ENCODE measurements around the gene MYO1D.

Gene MYO1D

GRCh38 chr17:32609884-32610650 is 266.9 kb downstream of the MYO1D start:
- Histone ChIP-seq H3K4me3 (ENCODE audit: low read length) (no peak overlapping the region), H2AFZ (ENCODE audit: low read length) (no peak overlapping the region), H3K4me1 (ENCODE audit: low read length) (no peaks in the 10 kb centered on the region), H3K9me3 (replicated peaks; ENCODE audit: insufficient read depth, low read length) (no peaks in the 10 kb centered on the region), H3K27ac (ENCODE audit: low read length) (no peak overlapping the region), H3F3A (ENCODE audit: insufficient read depth, low read length) (no peaks in the 10 kb centered on the region), H3K79me2 (ENCODE audit: low read length) (no peaks in the 10 kb centered on the region), H3K27me3 (replicated peaks; ENCODE audit: insufficient read depth, low read length) (no peaks in the 10 kb centered on the region), H3K9me2 (replicated peaks; ENCODE audit: insufficient read depth, low read length) (no peaks in the 10 kb centered on the region), H3K9ac (ENCODE audit: low read length) (no peak overlapping the region), H4K20me1 (ENCODE audit: insufficient read depth, low read length) (no peaks in the 10 kb centered on the region), H3K4me2 (ENCODE audit: low read depth, low read length) (no peak overlapping the region), H3K36me3 (replicated peaks; ENCODE audit: insufficient read depth, low read length) (no peaks in the 10 kb centered on the region)
- no peak for DNase-seq
- no peak for TF ChIP-seq CTCF (IDR thresholded peaks at IDR 0.05; ENCODE audit: low read length)
- no peak for TF ChIP-seq EZH2 (optimal IDR thresholded peaks at IDR 0.05; ENCODE audit: low read depth, low read length)
- no peak for TF ChIP-seq EZH2phosphoT487 (IDR thresholded peaks at IDR 0.05; ENCODE audit: low read length)

GRCh38 chr17:32609085-32609484 is 267.8 kb downstream of the MYO1D start:
- DNase-seq: peak; percentile 19
- Histone ChIP-seq H3K27me3 (replicated peaks; ENCODE audit: insufficient read depth, low read length) (no peaks in the 10 kb centered on the region), H3K4me3 (ENCODE audit: low read length) (no peak overlapping the region), H3F3A (ENCODE audit: insufficient read depth, low read length) (no peaks in the 10 kb centered on the region), H3K9ac (ENCODE audit: low read length) (no peak overlapping the region), H4K20me1 (ENCODE audit: insufficient read depth, low read length) (no peaks in the 10 kb centered on the region), H2AFZ (ENCODE audit: low read length) (no peak overlapping the region), H3K9me3 (replicated peaks; ENCODE audit: insufficient read depth, low read length) (no peaks in the 10 kb centered on the region), H3K4me1 (ENCODE audit: low read length) (no peaks in the 10 kb centered on the region), H3K4me2 (ENCODE audit: low read depth, low read length) (no peak overlapping the region), H3K79me2 (ENCODE audit: low read length) (no peaks in the 10 kb centered on the region), H3K36me3 (replicated peaks; ENCODE audit: insufficient read depth, low read length) (no peaks in the 10 kb centered on the region), H3K27ac (ENCODE audit: low read length) (no peak overlapping the region), H3K9me2 (replicated peaks; ENCODE audit: insufficient read depth, low read length) (no peaks in the 10 kb centered on the region)
- TF ChIP-seq EZH2phosphoT487 (IDR thresholded peaks at IDR 0.05; ENCODE audit: low read length) (no peak), CTCF (IDR thresholded peaks at IDR 0.05; ENCODE audit: low read length) (peak; percentile 30)

GRCh38 chr17:32608267-32608666 is 268.7 kb downstream of the MYO1D start:
- Histone ChIP-seq H3K36me3 (replicated peaks; ENCODE audit: insufficient read depth, low read length) (no peaks in the 10 kb centered on the region), H3K4me2 (ENCODE audit: low read depth, low read length) (no peak overlapping the region), H3K4me3 (ENCODE audit: low read length) (no peak overlapping the region), H4K20me1 (ENCODE audit: insufficient read depth, low read length) (no peaks in the 10 kb centered on the region), H3K9me2 (replicated peaks; ENCODE audit: insufficient read depth, low read length) (no peaks in the 10 kb centered on the region), H3K27me3 (replicated peaks; ENCODE audit: insufficient read depth, low read length) (no peaks in the 10 kb centered on the region), H3K9me3 (replicated peaks; ENCODE audit: insufficient read depth, low read length) (no peaks in the 10 kb centered on the region), H3K27ac (ENCODE audit: low read length) (no peak overlapping the region), H3K9ac (ENCODE audit: low read length) (no peak overlapping the region), H3K79me2 (ENCODE audit: low read length) (no peaks in the 10 kb centered on the region), H2AFZ (ENCODE audit: low read length) (no peak overlapping the region), H3K4me1 (ENCODE audit: low read length) (no peaks in the 10 kb centered on the region), H3F3A (ENCODE audit: insufficient read depth, low read length) (no peaks in the 10 kb centered on the region)
- no peak for DNase-seq
- TF ChIP-seq EZH2 (optimal IDR thresholded peaks at IDR 0.05; ENCODE audit: low read depth, low read length) (no peak), EZH2phosphoT487 (IDR thresholded peaks at IDR 0.05; ENCODE audit: low read length) (no peak), CTCF (IDR thresholded peaks at IDR 0.05; ENCODE audit: low read length) (no peak)

Measured in MM.1S (cell line).